Fibroblast of lung (primary cell): Measurements from ENCODE around the gene OR10J4. TPM values are rescaled to one million over a fixed set of nuclear protein-coding genes. Genes with fewer than 3 reads are reported as not detected.

Experiments
- DNase-seq, 2 donors: peaks; one replicate each; pipeline versions ENCODE4 v3.0.0 to v3.0.0-alpha.2; 2010; ENCODE audit warnings: low read depth in 2 of 2
- H2AFZ ChIP-seq: 2 replicates; pipeline ENCODE4 v1.5.1; 2012; ENCODE audit warnings: low read length, control low read depth, inconsistent platforms
- H3K27ac ChIP-seq: 2 replicates; pipeline ENCODE4 v1.5.1; 2011; ENCODE audit warnings: low read length, control low read depth; ENCODE audit not compliant: insufficient read depth
- H3K27me3 ChIP-seq: 2 replicates; pipeline ENCODE4 v1.5.1; 2011; ENCODE audit warnings: mild to moderate bottlenecking, low read length; ENCODE audit not compliant: control insufficient read depth, insufficient read depth
- H3K36me3 ChIP-seq: 2 replicates; pipeline ENCODE4 v1.5.1; 2011; ENCODE audit warnings: low read length; ENCODE audit not compliant: control insufficient read depth, insufficient read depth
- H3K4me1 ChIP-seq: 2 replicates; pipeline ENCODE4 v1.5.1; 2011; ENCODE audit warnings: low read length; ENCODE audit not compliant: control insufficient read depth, insufficient read depth; ENCODE audit errors: extremely low read depth
- H3K4me2 ChIP-seq: 2 replicates; pipeline ENCODE4 v1.5.1; 2011; ENCODE audit warnings: low read length, control low read depth; ENCODE audit not compliant: insufficient read depth; ENCODE audit errors: extremely low read depth
- H3K4me3 ChIP-seq, 4 experiments: fragments of 200-600 bp in 1 of 4; sonication (generic) in 1 of 4; replicated peaks in 1 of 4; 2 replicates each; pipeline ENCODE4 v1.5.1; 2011 to 2016; ENCODE audit warnings: low read length in 4 of 4, low read depth in 3 of 4, mild to moderate bottlenecking in 3 of 4, control low read depth in 2 of 4, inconsistent platforms in 1 of 4, mixed read lengths in 1 of 4; ENCODE audit not compliant: insufficient read depth in 1 of 4; ENCODE audit errors: control extremely low read depth in 1 of 4
- H3K79me2 ChIP-seq: 2 replicates; pipeline ENCODE4 v1.5.1; 2012; ENCODE audit warnings: mild to moderate bottlenecking, low read length, inconsistent platforms; ENCODE audit not compliant: control insufficient read depth, insufficient read depth
- H3K9ac ChIP-seq: 2 replicates; pipeline ENCODE4 v1.5.1; 2011; ENCODE audit warnings: mild to moderate bottlenecking, low read length, control low read depth; ENCODE audit not compliant: insufficient read depth
- H3K9me3 ChIP-seq: 2 replicates; pipeline ENCODE4 v1.5.1; 2012; ENCODE audit warnings: low read depth, low read length; ENCODE audit not compliant: control insufficient read depth, insufficient read depth
- H4K20me1 ChIP-seq: 2 replicates; pipeline ENCODE4 v1.5.1; 2011; ENCODE audit warnings: low read length; ENCODE audit not compliant: control insufficient read depth, insufficient read depth; ENCODE audit errors: extremely low read depth
- EZH2 ChIP-seq: IDR thresholded peaks from 2 replicates; pipeline ENCODE4 v1.5.1; 2012; ENCODE audit warnings: low read length, control low read depth, mild to moderate bottlenecking; ENCODE audit errors: missing control alignments
- polyA plus RNA-seq, 2 donors: library from polyadenylated mRNA; depleted of rRNA in 1 of 2; stranded (reverse) in 1 of 2; unstranded in 1 of 2; fragments of >200 nt; gene quantifications; 2 replicates each; pipeline ENCODE4 v1.2.1, GENCODE V29; 2011 to 2012; ENCODE audit warnings: missing spikeins in 1 of 2
- total RNA-seq: library from RNA; depleted of rRNA; stranded (reverse); fragments of >200 nt; gene quantifications from 2 replicates; pipeline ENCODE4 v1.2.1, GENCODE V29; 2014
- TF ChIP-seq, protein P1 (sequence below), 2 donors: IDR thresholded peaks in 1 of 2; conservative IDR thresholded peaks in 1 of 2; 1 replicate in 1 of 2; 2 replicates in 1 of 2; pipeline ENCODE4 v1.5.1; 2011 to 2012; ENCODE audit warnings: low read length in 2 of 2, control low read depth in 1 of 2, inconsistent platforms in 1 of 2, low read depth in 1 of 2, mild to moderate bottlenecking in 1 of 2

The OR10J4 gene
- total and polyA plus RNA-seq, 2 donors (not counting 1 experiment from before 2014, with no cell fraction given): not detected

DNA sequence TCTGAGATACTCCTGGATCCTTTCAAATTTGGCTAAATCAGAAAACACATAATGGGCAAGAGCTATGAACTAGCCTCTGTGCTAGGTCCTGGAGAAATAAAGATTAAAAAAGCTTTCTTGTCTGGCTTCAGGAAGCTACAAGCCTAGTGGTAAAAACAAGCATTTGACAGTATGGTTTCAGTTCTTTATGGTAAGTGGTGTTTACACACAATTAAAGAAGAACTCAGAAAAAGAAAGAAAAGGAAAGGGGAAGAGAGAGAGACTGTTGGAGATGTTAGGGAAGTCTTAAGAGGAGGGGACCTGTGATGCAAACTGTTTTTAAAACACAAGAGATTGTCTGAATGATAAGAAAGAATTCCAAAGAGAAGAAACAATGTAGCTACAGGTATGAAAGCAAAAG is 9.4 kb downstream of the OR10J4 start:
- H2AFZ ChIP-seq: no peak overlapping the region
- TF ChIP-seq, protein P1, sequence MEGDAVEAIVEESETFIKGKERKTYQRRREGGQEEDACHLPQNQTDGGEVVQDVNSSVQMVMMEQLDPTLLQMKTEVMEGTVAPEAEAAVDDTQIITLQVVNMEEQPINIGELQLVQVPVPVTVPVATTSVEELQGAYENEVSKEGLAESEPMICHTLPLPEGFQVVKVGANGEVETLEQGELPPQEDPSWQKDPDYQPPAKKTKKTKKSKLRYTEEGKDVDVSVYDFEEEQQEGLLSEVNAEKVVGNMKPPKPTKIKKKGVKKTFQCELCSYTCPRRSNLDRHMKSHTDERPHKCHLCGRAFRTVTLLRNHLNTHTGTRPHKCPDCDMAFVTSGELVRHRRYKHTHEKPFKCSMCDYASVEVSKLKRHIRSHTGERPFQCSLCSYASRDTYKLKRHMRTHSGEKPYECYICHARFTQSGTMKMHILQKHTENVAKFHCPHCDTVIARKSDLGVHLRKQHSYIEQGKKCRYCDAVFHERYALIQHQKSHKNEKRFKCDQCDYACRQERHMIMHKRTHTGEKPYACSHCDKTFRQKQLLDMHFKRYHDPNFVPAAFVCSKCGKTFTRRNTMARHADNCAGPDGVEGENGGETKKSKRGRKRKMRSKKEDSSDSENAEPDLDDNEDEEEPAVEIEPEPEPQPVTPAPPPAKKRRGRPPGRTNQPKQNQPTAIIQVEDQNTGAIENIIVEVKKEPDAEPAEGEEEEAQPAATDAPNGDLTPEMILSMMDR (conservative IDR thresholded peaks at IDR 0.05 in 1 of 2, IDR thresholded peaks at IDR 0.05 in 1 of 2; ENCODE audit: low read depth in 1 of 2, low read length in 2 of 2): no peak
- no peak for TF ChIP-seq EZH2
- no peak overlapping the region for H3K4me3 ChIP-seq
- H3K79me2 ChIP-seq: no peaks in the 10 kb centered on the region
- no peaks in the 10 kb centered on the region for H4K20me1 ChIP-seq
- no peak overlapping the region for H3K9ac ChIP-seq
- no peak overlapping the region for H3K4me2 ChIP-seq
- H3K36me3 ChIP-seq: no peaks in the 10 kb centered on the region
- H3K27me3 ChIP-seq: no peaks in the 10 kb centered on the region
- H3K4me1 ChIP-seq: no peaks in the 10 kb centered on the region
- no peak overlapping the region for H3K27ac ChIP-seq
- no peak for DNase-seq
- H3K9me3 ChIP-seq: no peaks in the 10 kb centered on the region

DNA sequence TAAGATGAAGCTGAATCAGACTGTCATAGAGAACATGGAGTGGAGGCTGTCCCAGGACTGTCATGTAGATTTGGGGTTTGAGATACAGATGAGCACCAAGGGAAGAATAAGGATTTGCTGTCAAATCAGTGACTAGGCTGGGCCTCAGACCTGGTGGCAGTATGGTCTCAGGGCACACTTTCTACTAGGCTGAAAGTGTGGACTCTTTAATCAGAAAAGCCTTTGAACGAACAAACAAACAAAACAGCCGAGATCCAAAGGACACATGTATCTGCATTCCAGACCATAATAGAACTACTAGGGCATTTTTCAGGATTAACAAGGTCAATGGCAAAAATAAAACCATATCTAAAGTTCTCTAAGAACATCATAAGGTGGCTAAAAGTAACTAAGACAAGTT is 10.4 kb downstream of the OR10J4 start:
- Histone ChIP-seq H3K9me3 (no peaks in the 10 kb centered on the region), H3K36me3 (no peaks in the 10 kb centered on the region), H3K4me1 (no peaks in the 10 kb centered on the region), H3K27me3 (no peaks in the 10 kb centered on the region), H3K4me2 (no peak overlapping the region), H3K27ac (no peak overlapping the region), H2AFZ (no peak overlapping the region), H3K9ac (no peak overlapping the region), H3K4me3 (no peak overlapping the region), H3K79me2 (no peaks in the 10 kb centered on the region), H4K20me1 (no peaks in the 10 kb centered on the region)
- no peak for DNase-seq
- TF ChIP-seq, protein P1 (conservative IDR thresholded peaks at IDR 0.05 in 1 of 2, IDR thresholded peaks at IDR 0.05 in 1 of 2; ENCODE audit: low read depth in 1 of 2, low read length in 2 of 2): no peak
- no peak for TF ChIP-seq EZH2

GRCh38 chr1:159443066-159443750 is 11.2 kb downstream of the OR10J4 start:
- Histone ChIP-seq H3K27me3 (no peaks in the 10 kb centered on the region), H3K27ac (no peak overlapping the region), H3K79me2 (no peaks in the 10 kb centered on the region), H3K4me3 (no peak overlapping the region), H3K36me3 (no peaks in the 10 kb centered on the region), H2AFZ (no peak overlapping the region), H3K4me2 (no peak overlapping the region), H3K9me3 (no peaks in the 10 kb centered on the region), H4K20me1 (no peaks in the 10 kb centered on the region), H3K4me1 (no peaks in the 10 kb centered on the region), H3K9ac (no peak overlapping the region)
- no peak for DNase-seq
- no peak for TF ChIP-seq EZH2
- TF ChIP-seq, protein P1 (conservative IDR thresholded peaks at IDR 0.05 in 1 of 2, IDR thresholded peaks at IDR 0.05 in 1 of 2; ENCODE audit: low read depth in 1 of 2, low read length in 2 of 2): no peak
